Measurements from ENCODE around the gene MMP25.

DNA sequence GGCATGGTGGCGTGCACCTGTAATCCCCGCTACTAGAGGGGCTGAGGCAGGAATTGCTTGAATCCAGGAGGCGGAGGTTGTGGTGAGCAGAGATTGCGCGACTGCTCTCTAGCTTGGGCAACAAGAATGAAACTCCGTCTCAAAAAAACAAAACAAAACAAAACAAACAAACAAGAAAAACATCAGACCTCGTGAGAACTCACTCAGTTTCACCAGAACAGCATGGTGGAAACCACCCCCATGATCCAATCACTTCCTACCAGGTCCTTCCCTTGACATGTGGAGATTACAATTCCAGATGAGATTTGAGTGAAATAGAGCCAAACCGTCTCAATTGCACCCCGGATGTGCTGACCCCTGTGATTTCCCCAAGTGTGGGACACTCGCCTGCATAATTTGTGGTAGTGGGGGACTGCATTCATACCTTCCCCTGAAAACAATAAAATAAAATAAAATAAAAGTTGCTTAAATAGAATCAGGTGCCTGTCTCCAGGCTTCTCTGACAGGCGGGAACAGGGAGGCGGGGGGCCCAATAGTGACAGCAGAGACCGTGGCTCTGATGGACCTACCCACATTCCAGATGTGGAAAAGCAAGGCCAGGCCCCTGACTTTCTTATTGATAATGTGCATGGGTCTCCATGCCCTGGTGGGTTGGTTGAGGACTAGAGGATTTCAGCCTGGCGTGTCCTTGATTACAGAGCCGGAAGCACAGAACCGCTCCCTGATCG, 39.7 kb downstream of the MMP25 start:
- TF ChIP-seq EP300 (IDR thresholded peaks at IDR 0.05; ENCODE audit: borderline replicate concordance) = no peak
- no peak for TF ChIP-seq TEAD4 (IDR thresholded peaks at IDR 0.05)
- TF ChIP-seq RAD21 (IDR thresholded peaks at IDR 0.05; ENCODE audit: low read depth) = no peak
- TF ChIP-seq ZBTB7A (IDR thresholded peaks at IDR 0.05; ENCODE audit: low read depth) = no peak
- no peak for TF ChIP-seq CEBPB (IDR thresholded peaks at IDR 0.05)
- TF ChIP-seq TAF1 (IDR thresholded peaks at IDR 0.05; ENCODE audit: low read depth) = no peak
- no peak for TF ChIP-seq NFIC (IDR thresholded peaks at IDR 0.05)
- TF ChIP-seq YY1 (IDR thresholded peaks at IDR 0.05; ENCODE audit: low read depth) = no peak
